Endothelial cell of umbilical vein (primary cell): ENCODE measurements around the gene WDR18. TPM values are rescaled to one million over a fixed set of nuclear protein-coding genes. Genes with fewer than 3 reads are reported as not detected.

ENCODE experiments used
- BruUV-seq: library from RNA; stranded (reverse); fragments of 400-500 nt; replicated peaks from 2 replicates; lab custom pipeline; 2021; lab: Mats Ljungman, UMichigan
- CTCF ChIA-PET: fragments of 300-600, 350-600 bp; sonication (Branson Sonifier 250); formaldehyde crosslinking; loops from one replicate; lab custom pipeline; 2021; ENCODE audit warnings: antibody characterized with exemption, inconsistent platforms; lab: Charles Lee
- POLR2A ChIA-PET: fragments of 300-600, 350-600 bp; sonication (Branson Sonifier 250); formaldehyde crosslinking; loops from one replicate; lab custom pipeline; 2021; ENCODE audit warnings: antibody characterized with exemption, inconsistent platforms; lab: Charles Lee
- DNase-seq: peaks from one replicate; pipeline ENCODE4 v3.0.0-alpha.2; 2011; ENCODE audit warnings: low read depth, low spot score
- FAIRE-seq: peaks from 2 replicates; lab custom pipeline; 2011; peaks lifted over from hg19 to GRCh38; lab: Jason Lieb, UNC
- H2AFZ ChIP-seq: 2 replicates; pipeline ENCODE4 v1.6.0; 2012; ENCODE audit warnings: low read depth, low read length, control low read depth, inconsistent platforms
- H3K27ac ChIP-seq: 2 replicates; pipeline ENCODE4 v1.5.1; 2011; ENCODE audit warnings: low read depth, mild to moderate bottlenecking, control low read depth, low read length, moderate library complexity; ENCODE audit not compliant: insufficient read depth
- H3K27me3 ChIP-seq, 2 experiments: 2 replicates each; pipeline versions ENCODE4 v1.6.0 to v1.6.1; 2011; ENCODE audit warnings: low read length in 2 of 2, mixed read lengths in 1 of 2; ENCODE audit not compliant: control insufficient read depth in 2 of 2, insufficient read depth in 2 of 2
- H3K36me3 ChIP-seq, 2 experiments: 2 replicates in 1 of 2; 3 replicates in 1 of 2; pipeline ENCODE4 v1.5.1; 2011; ENCODE audit warnings: low read length in 2 of 2, mild to moderate bottlenecking in 1 of 2, moderate library complexity in 1 of 2; ENCODE audit not compliant: control insufficient read depth in 2 of 2, insufficient read depth in 2 of 2; ENCODE audit errors: extremely low read depth in 1 of 2
- H3K4me1 ChIP-seq: 3 replicates; pipeline ENCODE4 v1.5.1; 2011; ENCODE audit warnings: mild to moderate bottlenecking, low read length; ENCODE audit not compliant: control insufficient read depth, insufficient read depth; ENCODE audit errors: extremely low read depth
- H3K4me2 ChIP-seq: 2 replicates; pipeline ENCODE4 v1.6.1; 2011; ENCODE audit warnings: low read length, control low read depth, mixed read lengths; ENCODE audit not compliant: insufficient read depth
- H3K4me3 ChIP-seq, 3 experiments: fragments of 200-600 bp in 1 of 3; sonication (generic), shearing (Covaris generic) in 1 of 3; replicated peaks in 1 of 3; 2 replicates each; pipeline ENCODE4 v1.5.1; 2011 to 2016; ENCODE audit warnings: control low read depth in 3 of 3, low read length in 3 of 3, mild to moderate bottlenecking in 2 of 3, inconsistent platforms in 1 of 3, low read depth in 1 of 3, moderate library complexity in 1 of 3; ENCODE audit not compliant: insufficient read depth in 1 of 3
- H3K79me2 ChIP-seq: 2 replicates; pipeline ENCODE4 v1.6.0; 2012; ENCODE audit warnings: low read length, inconsistent platforms; ENCODE audit not compliant: control insufficient read depth, insufficient read depth
- H3K9ac ChIP-seq: replicated peaks from 2 replicates; pipeline ENCODE3; 2011; ENCODE audit warnings: low read length, control low read depth; ENCODE audit not compliant: insufficient read depth; ENCODE audit errors: extremely low read depth
- H3K9me1 ChIP-seq: replicated peaks from 3 replicates; pipeline ENCODE4 v1.6.0; 2011; ENCODE audit warnings: mild to moderate bottlenecking, low read length; ENCODE audit not compliant: control insufficient read depth, insufficient read depth; ENCODE audit errors: extremely low read depth
- H3K9me3 ChIP-seq: replicated peaks from 2 replicates; pipeline ENCODE4 v1.5.1; 2012; ENCODE audit warnings: low read length, inconsistent platforms; ENCODE audit not compliant: control insufficient read depth, insufficient read depth
- H4K20me1 ChIP-seq: replicated peaks from 2 replicates; pipeline ENCODE3; 2011; ENCODE audit warnings: mild to moderate bottlenecking, low read length; ENCODE audit not compliant: control insufficient read depth, insufficient read depth; ENCODE audit errors: extremely low read depth
- CTCF ChIP-seq, 2 donors: IDR thresholded peaks; 1 replicate in 1 of 2; 2 replicates in 1 of 2; pipeline ENCODE4 v1.5.1; 2011; ENCODE audit warnings: low read length in 2 of 2, mild to moderate bottlenecking in 2 of 2, moderate library complexity in 2 of 2, control low read depth in 1 of 2, inconsistent platforms in 1 of 2, low read depth in 1 of 2; ENCODE audit not compliant: insufficient read depth in 1 of 2; ENCODE audit errors: extremely low read depth in 1 of 2
- EZH2 ChIP-seq: IDR thresholded peaks from 2 replicates; pipeline ENCODE4 v1.6.1; 2012; ENCODE audit warnings: borderline replicate concordance, low read depth, mild to moderate bottlenecking, moderate library complexity, low read length, inconsistent platforms; ENCODE audit not compliant: severe bottlenecking
- FOS ChIP-seq: IDR thresholded peaks from 2 replicates; pipeline ENCODE4 v1.6.1; 2011; ENCODE audit warnings: mild to moderate bottlenecking, low read length, moderate library complexity, borderline replicate concordance; ENCODE audit not compliant: insufficient read depth
- GATA2 ChIP-seq: IDR thresholded peaks from 2 replicates; pipeline ENCODE4 v1.7.0; 2011; ENCODE audit warnings: low read depth, mild to moderate bottlenecking, moderate library complexity, mixed read lengths, low read length; ENCODE audit not compliant: insufficient read length, insufficient read depth
- JUN ChIP-seq: IDR thresholded peaks from 2 replicates; pipeline ENCODE4 v1.6.1; 2011; ENCODE audit warnings: borderline replicate concordance, low read depth; ENCODE audit not compliant: insufficient read length, insufficient read depth
- MYC ChIP-seq: IDR thresholded peaks from one replicate; pipeline ENCODE4 v1.6.1; 2011; ENCODE audit warnings: mild to moderate bottlenecking, low read depth, low read length
- POLR2A ChIP-seq: IDR thresholded peaks from 2 replicates; pipeline ENCODE4 v1.6.1; 2012; ENCODE audit warnings: low read depth, mild to moderate bottlenecking, control low read depth, low read length
- POLR2AphosphoS5 ChIP-seq: IDR thresholded peaks from 2 replicates; pipeline ENCODE4 v1.6.1; 2012; ENCODE audit warnings: low read depth, mild to moderate bottlenecking, control low read depth, low read length, moderate library complexity; ENCODE audit not compliant: insufficient read depth
- dilution Hi-C: fragments of 300-500 bp; cut with MboI; formaldehyde crosslinking; loops from one replicate; pipeline ENCODE4 v1.15.0; 2019; ENCODE audit warnings: low sequenced_read_pairs; ENCODE audit not compliant: extremely low pct_ligation_motif_present
- intact Hi-C: fragments of 100-400 bp; cut with micrococcal nuclease; formaldehyde crosslinking; loops from one replicate; pipeline ENCODE4 v1.10.0; 2022
- polyA plus RNA-seq, 4 experiments: library from polyadenylated mRNA; depleted of rRNA in 3 of 4; stranded (reverse) in 3 of 4; unstranded in 1 of 4; fragments of >200 nt; gene quantifications; 2 replicates each; pipeline versions ENCODE4 v1.2.1 to v1.2.3, GENCODE V29; 2011 to 2012; ENCODE audit warnings: missing spikeins in 1 of 4
- total RNA-seq: library from RNA; stranded (reverse); gene quantifications from 2 replicates; pipeline ENCODE4 v1.2.3, GENCODE V29; 2021
- TF ChIP-seq, protein P1 (sequence below): IDR thresholded peaks from 2 replicates; pipeline ENCODE4 v1.6.1; 2011; ENCODE audit not compliant: insufficient read depth, insufficient read length

Gene WDR18
- total and polyA plus RNA-seq, 2 donors (not counting 3 experiments of a cell fraction or from before 2014, with no cell fraction given): 54.8 to 102 TPM

GRCh38 chr19:1009981-1010538 lies 25.9 kb downstream of the WDR18 start:
- no TSS peak for BruUV-seq
- Histone ChIP-seq H4K20me1 (no peaks in the 10 kb centered on the region), H3K4me2 (no peak overlapping the region), H3K27me3 (no peaks in the 10 kb centered on the region), H3K9me3 (no peaks in the 10 kb centered on the region), H2AFZ (no peak overlapping the region), H3K27ac (no peak overlapping the region), H3K9ac (no peak overlapping the region), H3K36me3 (peaks cover 5 to 23% of the 10 kb centered on the region in 2 experiments), H3K9me1 (no peaks in the 10 kb centered on the region), H3K4me3 (no peak overlapping the region), H3K4me1 (no peaks in the 10 kb centered on the region), H3K79me2 (peaks cover 20% of the 10 kb centered on the region)
- DNase-seq: no peak
- no peak for FAIRE-seq
- CTCF ChIA-PET: no interaction called here
- POLR2A ChIA-PET: no interaction called here
- no peak for TF ChIP-seq FOS
- TF ChIP-seq GATA2: no peak
- dilution Hi-C loops: no loop called here
- intact Hi-C loops: no loop called here

GRCh38 chr19:1010586-1011510 lies 26.7 kb downstream of the WDR18 start:
- intact Hi-C loops: no loop called here
- no peak overlapping the region for H3K9ac ChIP-seq
- FAIRE-seq: no peak
- dilution Hi-C loops: no loop called here
- H3K4me3 ChIP-seq: no peak overlapping the region
- no peaks in the 10 kb centered on the region for H3K9me1 ChIP-seq
- no peak overlapping the region for H3K27ac ChIP-seq
- H3K27me3 ChIP-seq: no peaks in the 10 kb centered on the region
- no peaks in the 10 kb centered on the region for H3K9me3 ChIP-seq
- H3K36me3 ChIP-seq: peaks cover 5 to 23% of the 10 kb centered on the region in 2 experiments
- ChIA-PET CTCF (no interaction called here), POLR2A (no interaction called here)
- no TSS peak for BruUV-seq
- no peak overlapping the region for H2AFZ ChIP-seq
- no peak for DNase-seq
- H3K79me2 ChIP-seq: peaks cover 27% of the 10 kb centered on the region
- no peak for TF ChIP-seq JUN
- TF ChIP-seq EZH2: no peak
- TF ChIP-seq POLR2A: no peak
- no peak for TF ChIP-seq GATA2
- TF ChIP-seq CTCF (IDR thresholded peaks at IDR 0.05; ENCODE audit: extremely low read depth in 1 of 2, insufficient read depth in 1 of 2, low read depth in 1 of 2, low read length in 2 of 2): no peak
- TF ChIP-seq, protein P1, sequence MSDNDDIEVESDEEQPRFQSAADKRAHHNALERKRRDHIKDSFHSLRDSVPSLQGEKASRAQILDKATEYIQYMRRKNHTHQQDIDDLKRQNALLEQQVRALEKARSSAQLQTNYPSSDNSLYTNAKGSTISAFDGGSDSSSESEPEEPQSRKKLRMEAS: no peak
- TF ChIP-seq FOS: no peak
- TF ChIP-seq MYC: no peak
- no peak for TF ChIP-seq POLR2AphosphoS5
- no peaks in the 10 kb centered on the region for H3K4me1 ChIP-seq
- H4K20me1 ChIP-seq: no peaks in the 10 kb centered on the region
- H3K4me2 ChIP-seq: no peak overlapping the region
